Measurements from ENCODE around the gene MRPS15.
"Not testable (repeated sequence)": the region's sequence is repeated elsewhere in the genome, so short reads cannot be mapped to it uniquely, and the experiment has no call there.

MRPS15 gene

GRCh38 chr1:36482724-36483388, 18.7 kb upstream of the MRPS15 start, which contains the start of gene CSF3R:
TSS of gene CSF3R (minus strand) at chr1:36482913. CDS start at chr1:36479496, 3,417 bp downstream.
- DNase-seq (ENCODE audit: low spot score): no peak

- DNase-seq (ENCODE audit: low spot score): no peak
These were observed 17.9 kb upstream of the MRPS15 start for GRCh38 chr1:36481771-36482723.

GRCh38 chr1:36481091-36481490, 16.9 kb upstream of the MRPS15 start:
- DNase-seq (ENCODE audit: low spot score): no peak

DNA sequence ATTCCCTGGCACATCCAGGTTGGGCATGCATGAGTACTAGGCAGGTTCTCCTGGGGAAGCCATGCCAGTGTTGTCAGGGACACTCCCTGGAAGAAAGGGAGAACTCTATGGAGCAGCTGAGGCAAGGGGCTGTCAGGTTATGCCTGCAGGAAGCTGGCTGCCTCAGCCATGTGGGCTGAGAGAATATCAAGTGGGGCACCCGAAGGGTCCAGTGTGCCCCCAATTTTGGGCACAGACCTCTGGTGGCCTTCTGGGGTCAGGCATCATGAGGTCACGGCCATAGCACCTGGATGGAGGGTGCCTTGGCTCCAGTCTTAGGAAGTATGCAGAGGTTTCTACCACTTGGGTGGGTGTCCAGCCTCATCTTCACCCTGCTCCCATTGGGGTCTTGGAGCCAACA, 16.0 kb upstream of the MRPS15 start:
- DNase-seq (ENCODE audit: low spot score): no peak

GRCh38 chr1:36479505-36480051, 15.4 kb upstream of the MRPS15 start:
- DNase-seq (ENCODE audit: low spot score): no peak

DNA sequence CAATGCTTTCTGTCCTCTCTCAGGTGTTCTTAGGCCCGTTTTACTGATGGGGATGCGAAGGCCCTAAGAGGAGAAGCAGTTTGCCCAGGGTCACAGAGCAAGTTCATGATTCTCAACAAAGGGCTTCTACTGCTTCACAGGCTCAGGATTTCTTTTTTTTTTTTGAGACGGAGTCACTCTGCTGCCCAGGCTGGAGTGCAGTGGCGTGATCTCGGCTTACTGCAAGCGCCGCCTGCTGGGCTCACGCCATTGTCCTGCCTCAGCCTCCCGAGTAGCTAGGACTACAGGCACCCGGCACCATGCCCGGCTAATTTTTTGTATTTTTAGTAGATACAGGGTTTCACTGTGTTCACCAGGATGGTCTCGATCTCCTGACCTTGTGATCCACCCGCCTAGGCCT, 13.4 kb upstream of the MRPS15 start:
- not testable (repeated sequence) for DNase-seq (ENCODE audit: low spot score)

DNA sequence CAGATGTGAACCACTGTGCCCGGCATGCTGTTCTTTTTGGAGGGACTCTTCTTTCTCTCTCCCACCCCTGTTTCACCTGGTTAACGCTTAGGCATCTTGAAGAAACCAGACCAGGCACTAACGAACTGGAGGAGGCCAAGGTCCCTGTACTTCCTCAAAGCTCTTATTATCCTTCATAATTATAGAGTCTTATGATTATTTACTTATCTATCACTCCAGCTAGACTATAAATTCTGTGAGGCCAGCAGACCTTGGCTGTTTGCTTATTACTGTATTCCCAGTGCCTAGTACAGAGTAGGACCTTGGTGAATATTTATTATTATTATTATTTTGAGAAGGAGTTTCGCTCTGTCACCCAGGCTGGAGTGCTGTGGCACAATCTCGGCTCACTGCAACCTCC, 12.8 kb upstream of the MRPS15 start:
- no peak for DNase-seq (ENCODE audit: low spot score)

GRCh38 chr1:36475910-36476604, 11.9 kb upstream of the MRPS15 start:
- DNase-seq (ENCODE audit: low spot score): no peak

DNA sequence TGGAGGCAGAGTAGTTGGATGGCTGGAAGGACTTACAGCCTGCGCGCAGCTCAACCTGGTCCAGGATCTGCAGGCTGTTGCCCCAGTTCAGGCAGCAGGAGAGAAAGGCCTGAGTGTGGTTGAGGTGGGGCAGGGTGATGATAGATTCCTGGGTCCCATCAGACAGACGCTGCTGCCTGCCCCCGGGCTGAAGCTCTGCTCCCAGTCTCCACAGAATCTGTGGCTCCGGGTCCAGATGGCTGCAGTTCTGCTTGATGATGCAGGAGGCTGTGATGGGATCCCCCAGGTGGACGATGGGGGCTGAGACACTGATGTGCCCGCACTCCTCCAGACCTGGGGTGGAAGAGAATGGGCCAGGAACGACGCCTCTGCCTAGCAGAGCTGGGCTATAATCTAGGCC, 11.2 kb upstream of the MRPS15 start:
- DNase-seq (ENCODE audit: low spot score): no peak

DNA sequence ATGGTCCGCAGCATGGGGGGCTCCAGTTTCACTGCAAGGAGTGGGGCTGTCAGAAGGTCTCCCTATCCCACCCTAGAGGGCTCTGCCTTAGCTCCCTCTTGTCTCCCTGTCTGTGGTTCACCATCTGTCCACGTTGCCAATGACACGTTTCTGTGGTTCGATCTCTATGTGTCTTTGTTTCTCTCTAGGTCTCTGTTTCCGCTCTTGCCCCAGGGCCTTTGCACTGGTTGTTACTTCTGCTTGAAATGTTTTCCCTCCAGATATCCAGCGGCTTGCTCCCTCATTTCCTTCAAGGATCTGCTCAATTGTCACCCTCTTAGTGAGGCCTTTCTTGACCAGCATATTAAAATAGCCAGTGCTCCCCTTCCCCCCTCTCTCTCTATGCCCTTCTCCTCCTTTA, 8.5 kb upstream of the MRPS15 start:
- no peak for DNase-seq (ENCODE audit: low spot score)

DNA sequence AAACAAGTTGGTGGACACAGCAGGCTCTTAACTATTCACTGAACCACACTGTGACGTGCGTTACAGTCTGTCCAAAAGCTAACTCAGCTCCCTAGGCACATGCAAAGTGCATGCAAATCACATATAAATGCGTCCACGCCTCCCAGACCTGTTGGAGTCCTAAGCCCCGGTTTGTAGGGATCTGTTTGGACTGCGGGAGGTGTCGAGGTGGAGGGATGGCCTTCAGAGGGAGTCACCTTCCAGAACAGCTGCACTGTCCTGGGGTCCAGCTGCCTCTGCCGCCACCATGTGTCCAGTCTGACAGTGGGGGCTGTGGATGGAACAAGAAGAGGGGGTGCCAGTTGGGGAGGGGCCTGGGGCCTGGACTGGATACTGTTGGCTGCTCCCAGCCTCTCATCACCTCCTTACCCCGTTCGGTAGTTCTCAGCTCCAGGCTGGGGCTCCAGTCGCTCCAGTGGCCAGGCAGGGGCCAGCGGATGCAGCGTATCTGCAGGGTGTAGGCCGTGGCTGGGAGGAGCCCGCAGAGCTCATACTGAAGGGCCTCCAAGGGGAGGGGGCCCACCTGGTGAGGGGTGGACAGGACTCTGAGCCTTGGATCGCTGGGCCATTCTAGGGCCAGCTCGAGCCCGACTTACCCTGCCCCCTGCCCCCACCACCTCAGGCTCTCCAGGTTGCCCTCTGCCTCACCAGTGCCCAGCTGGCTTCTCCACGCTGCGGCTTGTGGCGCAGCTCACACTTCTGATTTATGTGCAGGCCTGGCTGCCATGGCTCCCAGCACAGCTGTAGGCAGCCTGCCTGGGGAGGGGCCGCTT, 7.9 kb upstream of the MRPS15 start:
- DNase-seq (ENCODE audit: low spot score): no peak

- DNase-seq (ENCODE audit: low spot score): no peak
These were observed 5.0 kb upstream of the MRPS15 start for GRCh38 chr1:36469163-36469562.

- no peak for DNase-seq (ENCODE audit: low spot score)
These were observed 3.7 kb upstream of the MRPS15 start for GRCh38 chr1:36467700-36468455.

DNA sequence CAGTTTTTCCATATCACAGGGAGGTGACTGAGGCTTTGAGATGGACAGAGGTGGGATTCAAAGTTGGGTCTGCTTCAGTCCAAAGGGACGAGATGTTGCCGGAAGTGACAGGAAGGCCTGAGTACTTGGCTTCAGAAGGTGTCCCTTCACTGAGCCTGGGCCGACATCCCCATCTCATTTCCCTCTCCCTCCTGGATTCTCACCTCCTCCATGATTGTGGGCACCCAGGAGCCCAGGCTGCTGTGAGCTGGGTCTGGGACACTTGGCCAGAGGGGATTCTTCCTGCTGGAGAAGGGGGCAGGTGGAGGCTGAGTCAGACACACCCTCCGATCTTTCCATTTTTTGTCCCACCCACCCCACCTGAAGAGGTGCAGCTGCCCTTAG, 2.8 kb upstream of the MRPS15 start:
- no peak for DNase-seq (ENCODE audit: low spot score)

- DNase-seq (ENCODE audit: low spot score): no peak
These were observed 2.3 kb upstream of the MRPS15 start for GRCh38 chr1:36466370-36467026.

DNA sequence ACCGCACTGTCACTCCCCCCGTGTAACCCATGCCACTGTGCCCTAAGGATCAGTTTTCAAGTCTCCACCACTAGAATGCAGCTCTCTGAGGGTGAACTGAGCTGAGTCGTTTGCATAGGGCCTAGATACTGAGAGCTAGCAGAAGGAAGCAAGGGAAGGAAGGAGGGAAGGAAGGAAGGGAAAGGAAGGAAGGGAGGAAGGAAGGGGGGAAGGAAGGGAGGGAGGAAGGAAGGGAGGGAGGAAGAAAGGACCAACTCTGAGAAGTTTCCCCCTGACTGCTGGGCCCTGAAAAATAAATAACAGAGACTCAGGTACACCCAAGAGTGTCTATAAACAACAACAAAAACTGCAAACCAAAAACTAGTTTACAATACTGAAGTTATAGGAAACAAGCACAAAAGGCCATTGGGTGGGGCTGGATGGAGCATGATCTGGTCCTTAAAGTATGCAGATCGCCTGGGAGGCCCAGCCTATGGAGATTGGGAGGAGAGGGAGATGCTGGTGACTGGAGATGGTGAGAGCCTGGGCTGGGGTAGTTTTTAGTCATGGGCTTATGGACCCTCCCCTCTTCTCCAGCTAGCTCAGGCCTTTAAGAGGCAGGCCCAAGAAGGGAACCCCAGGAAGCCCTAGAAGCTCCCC, 1.7 kb upstream of the MRPS15 start:
- no peak for DNase-seq (ENCODE audit: low spot score)

DNA sequence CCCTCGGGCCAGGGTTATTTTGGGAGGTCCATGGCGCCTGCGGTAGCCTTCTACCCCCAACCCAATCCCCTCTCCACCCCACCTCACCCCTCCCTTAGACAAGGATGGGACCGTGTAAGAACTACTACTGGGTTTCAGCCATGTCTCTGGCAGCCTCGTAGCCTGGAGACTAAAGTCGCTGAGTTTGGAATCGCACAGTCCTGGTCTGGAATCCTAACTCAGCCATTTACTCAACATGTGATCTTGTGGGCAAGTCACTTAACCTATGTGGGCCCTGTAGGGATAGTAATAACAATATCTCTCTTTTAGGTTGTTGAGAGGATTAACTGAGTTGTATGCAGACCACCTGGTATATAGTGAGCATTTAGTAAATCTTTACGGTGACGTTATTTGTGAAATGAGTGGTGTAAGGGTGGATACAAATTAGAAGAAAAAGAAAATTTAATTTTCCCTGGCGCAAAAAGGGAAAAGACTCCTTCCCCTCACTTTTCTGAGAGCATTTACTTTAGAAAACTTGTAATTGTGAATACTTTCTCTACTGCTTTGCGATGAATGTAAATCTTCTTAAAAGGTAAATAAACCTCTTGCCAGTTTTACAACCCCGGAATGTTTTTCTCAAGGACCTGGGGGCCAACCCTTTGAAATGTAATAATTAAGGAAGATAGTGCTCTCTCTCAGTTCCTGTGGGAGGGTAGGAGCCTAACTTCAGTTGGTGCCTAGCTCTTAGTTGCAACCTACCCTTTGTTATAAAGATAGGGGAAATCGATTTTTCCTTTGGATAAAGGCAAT, 615 bp upstream of the MRPS15 start:
- DNase-seq (ENCODE audit: low spot score): no peak

DNA sequence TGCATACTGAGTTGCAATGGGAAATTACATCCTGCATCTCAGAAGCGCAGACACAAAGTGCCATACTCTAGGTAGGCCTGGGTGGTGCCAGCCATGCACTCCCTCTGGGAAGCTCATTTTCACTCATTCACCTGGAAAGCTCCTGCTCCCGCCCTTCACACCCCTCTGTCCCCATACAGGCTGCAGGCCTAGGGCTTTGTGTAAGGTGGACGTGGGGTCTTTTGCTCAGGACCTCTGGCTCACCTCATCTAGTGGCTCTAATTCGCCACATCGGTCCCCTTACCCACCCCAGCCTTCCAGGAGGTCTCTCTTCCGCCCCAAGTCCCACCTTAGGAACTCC, 751 bp downstream of the MRPS15 start:
- DNase-seq (ENCODE audit: low spot score): no peak

DNA sequence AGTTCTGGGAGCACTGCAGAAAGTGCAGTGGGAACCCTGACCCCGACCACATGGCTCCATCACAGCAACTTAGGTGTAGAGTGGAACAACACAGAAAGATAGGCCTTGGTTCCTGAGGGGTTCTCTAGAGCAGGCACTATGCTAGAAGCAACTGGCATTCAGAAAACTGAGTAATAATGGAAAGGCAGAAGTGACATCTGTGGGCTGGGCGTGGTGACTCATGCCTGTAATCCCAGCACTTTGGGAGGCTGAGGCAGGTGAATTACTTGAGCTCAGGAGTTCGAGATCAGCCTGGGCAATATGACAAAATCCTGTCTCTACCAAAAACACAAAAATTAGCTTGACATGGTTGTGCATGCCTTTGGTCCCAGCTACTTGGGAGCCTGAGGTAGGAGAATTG, 5.3 kb downstream of the MRPS15 start:
- DNase-seq (ENCODE audit: low spot score): no peak
